Liver (tissue), 9 donors: ENCODE data around the gene MYRF. TPM values are rescaled to one million over a fixed set of nuclear protein-coding genes. Genes with fewer than 3 reads are reported as not detected.

Experiments used
- DNase-seq: peaks from one replicate; pipeline ENCODE4 v3.0.0-alpha.2; 2017; ENCODE audit warnings: low spot score
- H3K27ac ChIP-seq, 2 donors: one replicate each; pipeline ENCODE4 v1.7.0; 2013; ENCODE audit warnings: inconsistent platforms in 2 of 2, low read length in 2 of 2, control low read depth in 1 of 2, low read depth in 1 of 2, mild to moderate bottlenecking in 1 of 2
- H3K27me3 ChIP-seq, 4 donors: one replicate each; pipeline versions ENCODE4 v1.6.1 to v1.7.0; 2013; ENCODE audit warnings: low read length in 3 of 4, inconsistent platforms in 1 of 4, mild to moderate bottlenecking in 1 of 4, moderate library complexity in 1 of 4; ENCODE audit not compliant: control insufficient read depth in 4 of 4, insufficient read depth in 4 of 4
- H3K36me3 ChIP-seq, 4 donors: one replicate each; pipeline versions ENCODE4 v1.6.1 to v1.7.0; 2013; ENCODE audit warnings: low read length in 3 of 4, mild to moderate bottlenecking in 3 of 4, low read depth in 1 of 4, moderate library complexity in 1 of 4; ENCODE audit not compliant: control insufficient read depth in 4 of 4, insufficient read depth in 3 of 4
- H3K4me1 ChIP-seq, 4 donors: one replicate each; pipeline versions ENCODE4 v1.6.1 to v1.7.0; 2013; ENCODE audit warnings: low read length in 3 of 4, mild to moderate bottlenecking in 3 of 4, moderate library complexity in 1 of 4; ENCODE audit not compliant: control insufficient read depth in 4 of 4, insufficient read depth in 4 of 4
- H3K4me3 ChIP-seq, 3 donors: one replicate each; pipeline versions ENCODE4 v1.6.1 to v1.7.0; 2013; ENCODE audit warnings: low read length in 3 of 3, control low read depth in 1 of 3, low read depth in 1 of 3, mild to moderate bottlenecking in 1 of 3
- H3K9ac ChIP-seq, 2 donors: one replicate each; pipeline ENCODE4 v1.7.0; 2013; ENCODE audit warnings: low read length in 2 of 2, mild to moderate bottlenecking in 2 of 2, moderate library complexity in 2 of 2, control low read depth in 1 of 2, low read depth in 1 of 2
- H3K9me3 ChIP-seq, 4 donors: one replicate each; pipeline versions ENCODE4 v1.6.1 to v1.7.0; 2013; ENCODE audit warnings: low read length in 3 of 4; ENCODE audit not compliant: control insufficient read depth in 4 of 4
- EGR1 ChIP-seq, 2 donors: IDR thresholded peaks; 2 replicates each; pipeline ENCODE4 v1.6.1; 2016 to 2018; ENCODE audit warnings: antibody characterized with exemption in 2 of 2, low read depth in 2 of 2
- FOXA2 ChIP-seq: IDR thresholded peaks from 2 replicates; pipeline ENCODE4 v1.6.1; 2016; ENCODE audit warnings: antibody characterized with exemption
- JUND ChIP-seq, 2 donors: IDR thresholded peaks; 2 replicates each; pipeline ENCODE4 v1.6.1; 2016; ENCODE audit warnings: antibody characterized with exemption in 2 of 2
- MAX ChIP-seq: IDR thresholded peaks from 2 replicates; pipeline ENCODE4 v1.6.1; 2016; ENCODE audit warnings: antibody characterized with exemption
- NR2F2 ChIP-seq: IDR thresholded peaks from 2 replicates; pipeline ENCODE4 v1.6.1; 2016; ENCODE audit warnings: antibody characterized with exemption
- RAD21 ChIP-seq, 2 donors: IDR thresholded peaks; 2 replicates each; pipeline ENCODE4 v1.6.1; 2016; ENCODE audit warnings: antibody characterized with exemption in 2 of 2, mild to moderate bottlenecking in 2 of 2
- REST ChIP-seq: IDR thresholded peaks from 2 replicates; pipeline ENCODE4 v1.6.1; 2016; ENCODE audit warnings: antibody characterized with exemption, mild to moderate bottlenecking
- RXRA ChIP-seq, 2 donors: IDR thresholded peaks; 2 replicates each; pipeline ENCODE4 v1.6.1; 2017 to 2018; ENCODE audit warnings: antibody characterized with exemption in 2 of 2, mild to moderate bottlenecking in 1 of 2
- ZBTB33 ChIP-seq: IDR thresholded peaks from 2 replicates; pipeline ENCODE4 v1.6.1; 2016; ENCODE audit warnings: antibody characterized with exemption
- WGBS: extraction: QIAGEN DNeasy Blood & Tissue Kit; methylation state at CpG from one replicate; pipeline ENCODE4 v1.1.7; 2013; 5-methylcytosine and 5-hydroxymethylcytosine counted together
- polyA plus RNA-seq, 2 donors: library from polyadenylated mRNA; stranded (reverse) in 1 of 2; unstranded in 1 of 2; fragments of 200-250 nt in 1 of 2; fragments of >200 nt in 1 of 2; fragmentation: Nextera tagmentation in 1 of 2; extraction: Ambion mirVana in 1 of 2; gene quantifications; one replicate each; pipeline versions ENCODE4 v1.2.1 to v1.2.3, GENCODE V29; 2013 to 2015
- total RNA-seq, 2 donors: library from RNA; depleted of rRNA; stranded (reverse); fragments of >200 nt; gene quantifications; one replicate each; pipeline ENCODE4 v1.2.3, GENCODE V29; 2014
- donor health status: healthy.
- donor health status: healthy.
- donor health status: healthy.
- donor health status: healthy.
- donor health status: healthy.

MYRF gene
- total and polyA plus RNA-seq, 4 donors = 3.5 to 6.5 (median 4.4) TPM

- H3K27ac ChIP-seq = no peak overlapping the region
- H3K27me3 ChIP-seq = no peaks in the 10 kb centered on the region
- WGBS = 94% methylated on average over 3 of the region's 3 CpGs
- no peaks in the 10 kb centered on the region for H3K9me3 ChIP-seq
- H3K4me3 ChIP-seq = no peak overlapping the region
- no peak for DNase-seq
- no peak overlapping the region for H3K9ac ChIP-seq
- TF ChIP-seq REST = no peak
- no peaks in the 10 kb centered on the region for H3K36me3 ChIP-seq
- H3K4me1 ChIP-seq = no peaks in the 10 kb centered on the region
Observed at GRCh38 chr11:61727401-61727811, 25.0 kb upstream of the MYRF start.

GRCh38 chr11:61728066-61728939 lies 24.1 kb upstream of the MYRF start:
- Histone ChIP-seq H3K36me3 (no peaks in the 10 kb centered on the region), H3K27me3 (no peaks in the 10 kb centered on the region), H3K4me3 (no peak overlapping the region), H3K4me1 (no peaks in the 10 kb centered on the region), H3K27ac (no peak overlapping the region), H3K9ac (no peak overlapping the region), H3K9me3 (no peaks in the 10 kb centered on the region)
- WGBS = 93% methylated on average over 33 of the region's 33 CpGs
- TF ChIP-seq RAD21 (IDR thresholded peaks at IDR 0.05) (no peak), EGR1 (IDR thresholded peaks at IDR 0.05; ENCODE audit: low read depth in 2 of 2) (no peak), JUND (IDR thresholded peaks at IDR 0.05) (no peak)
- no peak for DNase-seq

- Histone ChIP-seq H3K9me3 (no peaks in the 10 kb centered on the region), H3K9ac (no peak overlapping the region), H3K36me3 (no peaks in the 10 kb centered on the region), H3K27ac (no peak overlapping the region), H3K27me3 (no peaks in the 10 kb centered on the region), H3K4me1 (no peaks in the 10 kb centered on the region), H3K4me3 (no peak overlapping the region)
- no peak for DNase-seq
- TF ChIP-seq RXRA (IDR thresholded peaks at IDR 0.05) (no peak), MAX (no peak)
- 87% methylated on average over 8 of the region's 8 CpGs for WGBS
Observed at GRCh38 chr11:61728940-61729219, 23.6 kb upstream of the MYRF start.

- no peak for DNase-seq
- H3K27ac ChIP-seq = no peak overlapping the region
- no peak overlapping the region for H3K9ac ChIP-seq
- no peaks in the 10 kb centered on the region for H3K27me3 ChIP-seq
- H3K9me3 ChIP-seq = no peaks in the 10 kb centered on the region
- no peaks in the 10 kb centered on the region for H3K36me3 ChIP-seq
- no peak overlapping the region for H3K4me3 ChIP-seq
- 85% methylated on average over 13 of the region's 13 CpGs for WGBS
- H3K4me1 ChIP-seq = no peaks in the 10 kb centered on the region
- no peak for TF ChIP-seq FOXA2
- no peak for TF ChIP-seq NR2F2
- no peak for TF ChIP-seq EGR1 (IDR thresholded peaks at IDR 0.05; ENCODE audit: low read depth in 2 of 2)
- TF ChIP-seq REST = no peak
- no peak for TF ChIP-seq RXRA (IDR thresholded peaks at IDR 0.05)
- no peak for TF ChIP-seq ZBTB33
Observed at GRCh38 chr11:61730240-61730994, 22.0 kb upstream of the MYRF start.
